H9 (cell line): ENCODE data around the gene KRT8. TPM values are rescaled to one million over a fixed set of nuclear protein-coding genes. Genes with fewer than 3 reads are reported as not detected.

Source experiments
- DNase-seq: peaks from one replicate; pipeline ENCODE4 v3.0.0-alpha.2; 2017
- H2AFZ ChIP-seq: one replicate; pipeline ENCODE4 v1.6.1; 2013; ENCODE audit warnings: mild to moderate bottlenecking, low read length, control low read depth, moderate library complexity
- H2AK5ac ChIP-seq: 2 replicates; pipeline ENCODE4 v1.6.1; 2013; ENCODE audit warnings: low read length, control low read depth, mixed read lengths; ENCODE audit not compliant: insufficient read length
- H2BK120ac ChIP-seq: one replicate; pipeline ENCODE4 v1.6.1; 2013; ENCODE audit warnings: low read depth, mild to moderate bottlenecking, low read length, control low read depth, inconsistent platforms; ENCODE audit not compliant: poor library complexity, severe bottlenecking
- H2BK12ac ChIP-seq: 2 replicates; pipeline ENCODE4 v1.6.1; 2013; ENCODE audit warnings: low read length, control low read depth, mixed read lengths, low read depth; ENCODE audit not compliant: insufficient read length
- H2BK15ac ChIP-seq: 2 replicates; pipeline ENCODE4 v1.6.1; 2013; ENCODE audit warnings: low read depth, low read length, control low read depth
- H2BK20ac ChIP-seq: one replicate; pipeline ENCODE4 v1.6.1; 2013; ENCODE audit warnings: low read depth, mild to moderate bottlenecking, low read length, control low read depth, inconsistent platforms; ENCODE audit not compliant: poor library complexity, severe bottlenecking
- H2BK5ac ChIP-seq: 2 replicates; pipeline ENCODE4 v1.6.1; 2013; ENCODE audit warnings: low read length, control low read depth, mixed read lengths; ENCODE audit not compliant: insufficient read length
- H3K14ac ChIP-seq: 2 replicates; pipeline ENCODE4 v1.6.1; 2013; ENCODE audit warnings: low read length, control low read depth; ENCODE audit not compliant: insufficient read depth
- H3K18ac ChIP-seq: 2 replicates; pipeline ENCODE4 v1.6.1; 2013; ENCODE audit warnings: low read depth, mild to moderate bottlenecking, mixed read lengths, low read length, control low read depth; ENCODE audit not compliant: insufficient read length
- H3K23ac ChIP-seq: 2 replicates; pipeline ENCODE4 v1.6.1; 2013; ENCODE audit warnings: low read length, control low read depth, mixed read lengths, low read depth; ENCODE audit not compliant: insufficient read length
- H3K23me2 ChIP-seq: 2 replicates; pipeline ENCODE4 v1.6.1; 2013; ENCODE audit warnings: low read depth, mild to moderate bottlenecking, mixed read lengths, low read length, control low read depth; ENCODE audit not compliant: insufficient read length, poor library complexity, severe bottlenecking
- H3K27ac ChIP-seq: 2 replicates; pipeline ENCODE4 v1.5.1; 2013; ENCODE audit warnings: low read length, control low read depth, mixed read lengths, low read depth; ENCODE audit not compliant: insufficient read length
- H3K27me3 ChIP-seq: 2 replicates; pipeline ENCODE4 v1.6.1; 2013; ENCODE audit warnings: low read length, control low read depth, inconsistent platforms; ENCODE audit not compliant: insufficient read depth
- H3K4ac ChIP-seq: 2 replicates; pipeline ENCODE4 v1.6.1; 2013; ENCODE audit warnings: low read depth, mild to moderate bottlenecking, control low read depth, inconsistent platforms, low read length, moderate library complexity
- H3K4me1 ChIP-seq: 2 replicates; pipeline ENCODE4 v1.6.1; 2013; ENCODE audit warnings: low read length, control low read depth, inconsistent platforms; ENCODE audit not compliant: insufficient read depth
- H3K4me2 ChIP-seq: 2 replicates; pipeline ENCODE4 v1.6.1; 2013; ENCODE audit warnings: low read length, control low read depth, mixed read lengths; ENCODE audit not compliant: insufficient read length, insufficient read depth
- H3K56ac ChIP-seq: 2 replicates; pipeline ENCODE4 v1.6.1; 2013; ENCODE audit warnings: low read depth, mild to moderate bottlenecking, mixed read lengths, low read length, control low read depth; ENCODE audit not compliant: insufficient read length
- H3K79me1 ChIP-seq: 2 replicates; pipeline ENCODE4 v1.6.1; 2013; ENCODE audit warnings: low read depth, mild to moderate bottlenecking, moderate library complexity, low read length, control low read depth, inconsistent platforms; ENCODE audit not compliant: insufficient read depth, poor library complexity, severe bottlenecking
- H3K79me2 ChIP-seq: 2 replicates; pipeline ENCODE4 v1.6.1; 2013; ENCODE audit warnings: low read length, control low read depth, inconsistent platforms; ENCODE audit not compliant: insufficient read depth
- H3K9ac ChIP-seq: 2 replicates; pipeline ENCODE4 v1.6.1; 2013; ENCODE audit warnings: low read length, control low read depth, mixed read lengths; ENCODE audit not compliant: insufficient read length; ENCODE audit errors: extremely low read depth
- H3K9me3 ChIP-seq: one replicate; pipeline ENCODE4 v1.6.1; 2013; ENCODE audit warnings: low read depth, low read length, inconsistent platforms; ENCODE audit not compliant: control insufficient read depth
- H3T11ph ChIP-seq: one replicate; pipeline ENCODE4 v1.6.1; 2013; ENCODE audit warnings: mild to moderate bottlenecking, low read length, control low read depth, inconsistent platforms
- H4K20me1 ChIP-seq: one replicate; pipeline ENCODE4 v1.6.1; 2013; ENCODE audit not compliant: control insufficient read depth, insufficient read length, insufficient read depth
- H4K5ac ChIP-seq: 2 replicates; pipeline ENCODE4 v1.6.1; 2013; ENCODE audit warnings: low read depth, mild to moderate bottlenecking, mixed read lengths, low read length, control low read depth; ENCODE audit not compliant: insufficient read length
- H4K8ac ChIP-seq: replicated peaks from 2 replicates; pipeline ENCODE4 v1.6.1; 2013; ENCODE audit warnings: low read length, control low read depth, mixed read lengths, low read depth; ENCODE audit not compliant: insufficient read length
- H4K91ac ChIP-seq: 2 replicates; pipeline ENCODE4 v1.6.1; 2013; ENCODE audit warnings: low read depth, mild to moderate bottlenecking, moderate library complexity, mixed read lengths, low read length, control low read depth; ENCODE audit not compliant: insufficient read length
- H3K27ac Mint-ChIP-seq, 3 experiments: 2 replicates in 2 of 3; 3 replicates in 1 of 3; pipeline ENCODE4 v1.8.0; 2020 to 2021; ENCODE audit warnings: mixed read lengths in 3 of 3, mild to moderate bottlenecking in 1 of 3, moderate library complexity in 1 of 3
- H3K27me3 Mint-ChIP-seq: 2 replicates; pipeline ENCODE4 v1.8.0; 2021; ENCODE audit warnings: low read depth, mild to moderate bottlenecking, moderate library complexity, mixed read lengths
- H3K36me3 Mint-ChIP-seq, 3 experiments: 2 replicates in 2 of 3; 3 replicates in 1 of 3; pipeline ENCODE4 v1.8.0; 2020 to 2021; ENCODE audit warnings: low read depth in 3 of 3, mixed read lengths in 3 of 3; ENCODE audit not compliant: insufficient read depth in 1 of 3
- H3K4me1 Mint-ChIP-seq, 2 experiments: 2 replicates each; pipeline ENCODE4 v1.8.0; 2020; ENCODE audit warnings: mixed read lengths in 2 of 2
- H3K4me3 Mint-ChIP-seq, 2 experiments: 2 replicates in 1 of 2; 3 replicates in 1 of 2; pipeline ENCODE4 v1.8.0; 2020 to 2021; ENCODE audit warnings: mild to moderate bottlenecking in 2 of 2, mixed read lengths in 2 of 2, moderate library complexity in 1 of 2
- H3K9me3 Mint-ChIP-seq, 2 experiments: 2 replicates in 1 of 2; 3 replicates in 1 of 2; pipeline ENCODE4 v1.8.0; 2020; ENCODE audit warnings: mild to moderate bottlenecking in 2 of 2, mixed read lengths in 2 of 2, moderate library complexity in 1 of 2
- CTCF ChIP-seq: fragments of 200-600 bp; sonication (generic); conservative IDR thresholded peaks from 3 replicates; pipeline ENCODE4 v1.8.0; 2021; ENCODE audit warnings: antibody characterized with exemption, mild to moderate bottlenecking
- WGBS: extraction: QIAGEN DNeasy Blood & Tissue Kit; methylation state at CpG from one replicate; pipeline ENCODE4 v1.1.7; 2013; ENCODE audit warnings: missing lambda C conversion rate, low lambda C conversion rate, mixed read lengths; ENCODE audit not compliant: insufficient read length; ENCODE audit errors: extremely low coverage; 5-methylcytosine and 5-hydroxymethylcytosine counted together
- total RNA-seq: library from RNA; stranded (reverse); gene quantifications from 2 replicates; pipeline ENCODE4 v1.2.1, GENCODE V29; 2021

The KRT8 gene
- total RNA-seq, 1 experiment from 2014 or later: 244 TPM

GRCh38 chr12:52900166-52900895 lies 4.5 kb downstream of the KRT8 start:
- DNase-seq: no peak
- Histone ChIP-seq H2AFZ (no peak overlapping the region), H3K27me3 (no peaks in the 10 kb centered on the region), H2BK120ac (no peak overlapping the region), H3K18ac (no peak overlapping the region), H2BK5ac (no peak overlapping the region), H3K4me1 (no peaks in the 10 kb centered on the region), H2BK15ac (no peak overlapping the region), H3K79me2 (no peaks in the 10 kb centered on the region; the same call in 1 of the 2 replicates), H3K27ac (no peak overlapping the region), H3K9me3 (no peaks in the 10 kb centered on the region), H3K23me2 (peaks cover 3% of the 10 kb centered on the region), H3T11ph (no peak overlapping the region), H4K20me1 (no peaks in the 10 kb centered on the region), H3K4ac (no peak overlapping the region), H4K8ac (no peak overlapping the region), H4K91ac (no peak overlapping the region), H3K56ac (no peak overlapping the region), H3K9ac (no peak overlapping the region), H3K4me2 (no peak overlapping the region), H4K5ac (no peak overlapping the region), H2AK5ac (no peak overlapping the region), H3K23ac (no peak overlapping the region), H2BK20ac (no peak overlapping the region), H3K79me1 (no peaks in the 10 kb centered on the region), H2BK12ac (no peak overlapping the region), H3K14ac (no peak overlapping the region)
- TF ChIP-seq CTCF: no peak
- Mint-ChIP-seq H3K4me3 (no peak overlapping the region), H3K36me3 (peaks cover 35 to 53% (median 53%) of the 10 kb centered on the region in 3 experiments), H3K9me3 (no peaks in the 10 kb centered on the region; a peak in 1 of 5 replicates), H3K4me1 (peaks cover 6 to 11% of the 10 kb centered on the region in 2 experiments), H3K27ac (peak overlapping the region in 1 of 3 experiments; percentile 9; a peak in 1 of 7 replicates), H3K27me3 (no peaks in the 10 kb centered on the region)
- no CpG with 5 or more reads among the region's 9 CpGs for WGBS
